Hematopoietic multipotent progenitor cell treated with erythropoietin and hydrocortisone succinate and interleukin-3 and kit ligand, for 15 days (in vitro differentiated cells): ENCODE measurements around the gene LSG1.
A peak's percentile ranks its signal among the peaks of the same experiment; 100 is the strongest.

Experiments used
- DNase-seq: peaks from one replicate; pipeline ENCODE4 v3.0.0-alpha.2; 2015; ENCODE audit warnings: low spot score

The LSG1 gene

GRCh38 chr3:194686816-194687637 lies 15.0 kb upstream of the LSG1 start:
- no peak for DNase-seq

GRCh38 chr3:194686414-194686815 lies 14.4 kb upstream of the LSG1 start:
- no peak for DNase-seq

- DNase-seq: no peak
These were observed 13.9 kb upstream of the LSG1 start, which contains the start of gene FAM43A for GRCh38 chr3:194685718-194686413. FAM43A (plus strand) TSS chr3:194685883; CDS start chr3:194686827, 944 bp downstream.

GRCh38 chr3:194685065-194685717 lies 13.2 kb upstream of the LSG1 start:
- DNase-seq: no peak

GRCh38 chr3:194683380-194683779 lies 11.4 kb upstream of the LSG1 start:
- no peak for DNase-seq

- DNase-seq: peak; percentile 56
These were observed 10.8 kb upstream of the LSG1 start for GRCh38 chr3:194682694-194683310.

- DNase-seq: no peak
These were observed 10.2 kb upstream of the LSG1 start for GRCh38 chr3:194682189-194682693.

GRCh38 chr3:194680888-194681615 lies 9.1 kb upstream of the LSG1 start:
- no peak for DNase-seq

- no peak for DNase-seq
These were observed 4.5 kb upstream of the LSG1 start for GRCh38 chr3:194676471-194676870.

- DNase-seq: no peak
These were observed 3.7 kb upstream of the LSG1 start for GRCh38 chr3:194675680-194676079.

GRCh38 chr3:194675081-194675640 lies 3.2 kb upstream of the LSG1 start:
- no peak for DNase-seq

- no peak for DNase-seq
These were observed 1.8 kb upstream of the LSG1 start for GRCh38 chr3:194673761-194674160.

GRCh38 chr3:194672876-194673275 lies 885 bp upstream of the LSG1 start:
- DNase-seq: no peak

- DNase-seq: peak; percentile 58
These were observed 486 bp downstream of the LSG1 start for GRCh38 chr3:194671511-194671899.

GRCh38 chr3:194667363-194667762 lies 4.6 kb downstream of the LSG1 start:
- DNase-seq: no peak

- peak; percentile 19 for DNase-seq
These were observed 7.1 kb downstream of the LSG1 start for GRCh38 chr3:194664857-194665256.

- DNase-seq: no peak
These were observed 10.0 kb downstream of the LSG1 start for GRCh38 chr3:194661946-194662345.

- no peak for DNase-seq
These were observed 10.6 kb downstream of the LSG1 start for GRCh38 chr3:194661374-194661773.

- DNase-seq: no peak
These were observed 12.2 kb downstream of the LSG1 start for GRCh38 chr3:194659778-194660177.

GRCh38 chr3:194658477-194659242 lies 13.3 kb downstream of the LSG1 start:
- DNase-seq: no peak
